Effector memory CD4-positive, alpha-beta T cell (primary cell): ENCODE results near the gene TM4SF20.
"Not testable (repeated sequence)": the region's sequence is repeated elsewhere in the genome, so short reads cannot be mapped to it uniquely, and the experiment has no call there.

Source experiments
- DNase-seq, 3 donors: peaks; one replicate each; pipeline ENCODE4 v3.0.0-alpha.2; 2020
- H3K27ac ChIP-seq: 2 replicates; pipeline ENCODE4 v1.7.0; 2013; ENCODE audit warnings: mild to moderate bottlenecking, low read length, moderate library complexity; ENCODE audit not compliant: insufficient read depth, poor library complexity, severe bottlenecking
- H3K27me3 ChIP-seq: replicated peaks from 2 replicates; pipeline ENCODE4 v1.7.0; 2013; ENCODE audit warnings: mild to moderate bottlenecking, low read length; ENCODE audit not compliant: insufficient read depth, control insufficient read depth, poor library complexity, severe bottlenecking
- H3K36me3 ChIP-seq: 2 replicates; pipeline ENCODE4 v1.7.0; 2013; ENCODE audit warnings: mild to moderate bottlenecking, low read length, moderate library complexity; ENCODE audit not compliant: control insufficient read depth, insufficient read depth
- H3K4me1 ChIP-seq: 2 replicates; pipeline ENCODE4 v1.7.0; 2013; ENCODE audit warnings: low read length, mild to moderate bottlenecking; ENCODE audit not compliant: control insufficient read depth, insufficient read depth, poor library complexity, severe bottlenecking
- H3K4me3 ChIP-seq: 2 replicates; pipeline ENCODE4 v1.7.0; 2013; ENCODE audit warnings: low read length, low read depth, mild to moderate bottlenecking; ENCODE audit not compliant: insufficient read depth, poor library complexity, severe bottlenecking
- H3K9me3 ChIP-seq: 2 replicates; pipeline ENCODE4 v1.7.0; 2013; ENCODE audit warnings: mild to moderate bottlenecking, low read length, moderate library complexity; ENCODE audit not compliant: control insufficient read depth

Gene TM4SF20

GRCh38 chr2:227383686-227384085 lies 4.6 kb upstream of the TM4SF20 start:
- no peaks in the 10 kb centered on the region for H3K4me1 ChIP-seq
- H3K9me3 ChIP-seq, result no peaks in the 10 kb centered on the region
- no peak overlapping the region for H3K4me3 ChIP-seq
- DNase-seq, result no peak
- H3K27me3 ChIP-seq, result no peaks in the 10 kb centered on the region
- no peaks in the 10 kb centered on the region for H3K36me3 ChIP-seq
- no peak overlapping the region for H3K27ac ChIP-seq

GRCh38 chr2:227382241-227382835 lies 3.2 kb upstream of the TM4SF20 start:
- H3K4me3 ChIP-seq, H3K4me1 ChIP-seq, H3K36me3 ChIP-seq, H3K27ac ChIP-seq, H3K27me3 ChIP-seq, DNase-seq, H3K9me3 ChIP-seq: not testable (repeated sequence)

- no peaks in the 10 kb centered on the region for H3K36me3 ChIP-seq
- H3K4me1 ChIP-seq, result no peaks in the 10 kb centered on the region
- DNase-seq, result no peak
- no peak overlapping the region for H3K27ac ChIP-seq
- no peaks in the 10 kb centered on the region for H3K27me3 ChIP-seq
- no peaks in the 10 kb centered on the region for H3K9me3 ChIP-seq
- H3K4me3 ChIP-seq, result no peak overlapping the region
These were observed 729 bp downstream of the TM4SF20 start for GRCh38 chr2:227378371-227378782.

- H3K4me3 ChIP-seq, result no peak overlapping the region
- H3K4me1 ChIP-seq, result no peaks in the 10 kb centered on the region
- DNase-seq, result no peak
- H3K27me3 ChIP-seq, result no peaks in the 10 kb centered on the region
- H3K36me3 ChIP-seq, result no peaks in the 10 kb centered on the region
- no peaks in the 10 kb centered on the region for H3K9me3 ChIP-seq
- H3K27ac ChIP-seq, result no peak overlapping the region
These were observed 1.4 kb downstream of the TM4SF20 start for GRCh38 chr2:227377467-227378351.

- no peaks in the 10 kb centered on the region for H3K36me3 ChIP-seq
- no peak overlapping the region for H3K27ac ChIP-seq
- H3K4me3 ChIP-seq, result no peak overlapping the region
- no peak for DNase-seq
- no peaks in the 10 kb centered on the region for H3K27me3 ChIP-seq
- no peaks in the 10 kb centered on the region for H3K4me1 ChIP-seq
- H3K9me3 ChIP-seq, result no peaks in the 10 kb centered on the region
These were observed 2.3 kb downstream of the TM4SF20 start for GRCh38 chr2:227376656-227377396.

GRCh38 chr2:227374158-227374557 lies 4.9 kb downstream of the TM4SF20 start:
- Histone ChIP-seq H3K27me3 (no peaks in the 10 kb centered on the region), H3K4me3 (no peak overlapping the region), H3K27ac (no peak overlapping the region), H3K4me1 (no peaks in the 10 kb centered on the region), H3K36me3 (no peaks in the 10 kb centered on the region), H3K9me3 (no peaks in the 10 kb centered on the region)
- no peak for DNase-seq

- DNase-seq, result no peak
- H3K4me3 ChIP-seq, result no peak overlapping the region
- no peaks in the 10 kb centered on the region for H3K4me1 ChIP-seq
- no peaks in the 10 kb centered on the region for H3K36me3 ChIP-seq
- H3K27ac ChIP-seq, result no peak overlapping the region
- no peaks in the 10 kb centered on the region for H3K27me3 ChIP-seq
- H3K9me3 ChIP-seq, result no peaks in the 10 kb centered on the region
These were observed 5.7 kb downstream of the TM4SF20 start for GRCh38 chr2:227373389-227373788.

GRCh38 chr2:227370791-227371312 lies 8.3 kb downstream of the TM4SF20 start:
- no peaks in the 10 kb centered on the region for H3K9me3 ChIP-seq
- no peak overlapping the region for H3K4me3 ChIP-seq
- no peak overlapping the region for H3K27ac ChIP-seq
- no peaks in the 10 kb centered on the region for H3K4me1 ChIP-seq
- no peak for DNase-seq
- no peaks in the 10 kb centered on the region for H3K36me3 ChIP-seq
- no peaks in the 10 kb centered on the region for H3K27me3 ChIP-seq

DNA sequence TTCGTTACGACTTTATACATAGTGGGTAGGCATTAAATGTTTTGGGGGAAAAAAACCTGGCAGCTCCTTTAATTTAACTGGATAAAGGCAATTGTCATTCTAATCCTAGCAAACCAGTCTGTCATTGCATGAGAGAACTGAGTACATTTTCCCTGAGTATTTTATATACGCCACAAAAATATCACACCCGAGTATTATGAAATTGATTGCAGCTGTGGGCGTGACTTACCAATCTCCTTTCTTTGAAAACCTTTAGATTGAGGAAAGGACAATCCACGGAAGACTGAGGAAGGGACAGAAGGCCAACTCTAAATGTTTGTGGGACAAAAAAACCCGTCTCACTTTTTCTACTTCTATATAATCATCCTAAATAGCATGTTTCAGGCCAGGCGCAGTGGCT lies 9.0 kb downstream of the TM4SF20 start:
- no peaks in the 10 kb centered on the region for H3K9me3 ChIP-seq
- H3K27ac ChIP-seq, result no peak overlapping the region
- no peaks in the 10 kb centered on the region for H3K4me1 ChIP-seq
- no peaks in the 10 kb centered on the region for H3K36me3 ChIP-seq
- DNase-seq, result no peak
- H3K27me3 ChIP-seq, result no peaks in the 10 kb centered on the region
- no peak overlapping the region for H3K4me3 ChIP-seq

GRCh38 chr2:227368574-227368973 lies 10.5 kb downstream of the TM4SF20 start:
- DNase-seq, result no peak
- no peaks in the 10 kb centered on the region for H3K27me3 ChIP-seq
- no peak overlapping the region for H3K4me3 ChIP-seq
- no peaks in the 10 kb centered on the region for H3K9me3 ChIP-seq
- H3K27ac ChIP-seq, result no peak overlapping the region
- H3K36me3 ChIP-seq, result no peaks in the 10 kb centered on the region
- H3K4me1 ChIP-seq, result no peaks in the 10 kb centered on the region
